Kidney (tissue), 14 donors: ENCODE data around the gene ERAP2. TPM values are rescaled to one million over a fixed set of nuclear protein-coding genes. Genes with fewer than 3 reads are reported as not detected.

Experiments used
- DNase-seq, 5 donors: peaks; one replicate each; pipeline ENCODE4 v3.0.0-alpha.2; 2013 to 2020
- FAIRE-seq: peaks from 2 replicates; lab custom pipeline; 2012; peaks lifted over from hg19 to GRCh38; lab: Jason Lieb, UNC
- H3K27ac ChIP-seq, 2 donors: one replicate each; pipeline ENCODE4 v1.7.0; 2013; ENCODE audit warnings: low read depth in 2 of 2, low read length in 2 of 2, inconsistent platforms in 1 of 2
- H3K27me3 ChIP-seq: one replicate; pipeline ENCODE4 v1.7.1; 2013; ENCODE audit warnings: low read length, inconsistent platforms; ENCODE audit not compliant: control insufficient read depth, insufficient read depth
- H3K36me3 ChIP-seq, 3 donors: one replicate each; pipeline versions ENCODE4 v1.7.0 to v1.7.1; 2013; ENCODE audit warnings: low read length in 3 of 3, control low read depth in 1 of 3, inconsistent platforms in 1 of 3; ENCODE audit not compliant: insufficient read depth in 3 of 3, control insufficient read depth in 2 of 3
- H3K4me1 ChIP-seq, 3 donors: one replicate each; pipeline versions ENCODE4 v1.7.0 to v1.7.1; 2013; ENCODE audit warnings: low read length in 3 of 3, inconsistent platforms in 1 of 3, low read depth in 1 of 3; ENCODE audit not compliant: control insufficient read depth in 2 of 3, insufficient read depth in 2 of 3
- H3K4me3 ChIP-seq, 3 donors: one replicate each; pipeline versions ENCODE4 v1.7.0 to v1.8.1; 2013; ENCODE audit warnings: low read length in 3 of 3, control low read depth in 1 of 3, inconsistent platforms in 1 of 3
- H3K9ac ChIP-seq, 3 donors: one replicate each; pipeline versions ENCODE4 v1.7.0 to v1.7.1; 2013; ENCODE audit warnings: low read length in 3 of 3, control low read depth in 1 of 3, inconsistent platforms in 1 of 3
- H3K9me3 ChIP-seq, 3 donors: one replicate each; pipeline versions ENCODE4 v1.7.0 to v1.7.1; 2013; ENCODE audit warnings: low read length in 3 of 3, control low read depth in 1 of 3, inconsistent platforms in 1 of 3; ENCODE audit not compliant: control insufficient read depth in 2 of 3, insufficient read depth in 1 of 3
- intact Hi-C: fragments of 100-400 bp; cut with DNase I; formaldehyde crosslinking; loops from one replicate; pipeline ENCODE4 v1.11.1; 2022
- polyA plus RNA-seq: library from polyadenylated mRNA; stranded (reverse); fragments of 350-450 nt; fragmentation: Illumina TruSeq; extraction: RNeasy Lipid Tissue Mini Kit (QIAGEN cat#74804); gene quantifications from one replicate; pipeline ENCODE4 v1.2.3, GENCODE V29; 2014; ENCODE audit warnings: low read depth, low replicate concordance; ENCODE audit not compliant: insufficient read depth
- total RNA-seq: library from RNA; stranded (reverse); fragmentation: NEBNext Ultra II Directional; extraction: Animal tissue kit (Norgen Biotek cat#: 25700); gene quantifications from one replicate; pipeline ENCODE4 v1.2.1, GENCODE V29; 2021
- TF ChIP-seq, protein P1 (sequence below): IDR thresholded peaks from 3 replicates; pipeline ENCODE4 v1.5.1; 2012; ENCODE audit warnings: mild to moderate bottlenecking, moderate library complexity, borderline replicate concordance; ENCODE audit not compliant: insufficient read depth; ENCODE audit errors: extremely low read depth
- donor health status: control.
- donor health status: control.
- donor health status: control.
- donor health status: control.
- donor health status: control.
- donor health status: DM: yes; HTN: yes; CAD: no.
- donor health status: Normal renal cell carcinoma (clear cell type).

ERAP2 gene
- total and polyA plus RNA-seq, 2 donors from 2014 or later, result 8.2 to 13.8 TPM

GRCh38 chr5:96844481-96844990 is 31.8 kb upstream of the ERAP2 start:
- H3K27ac ChIP-seq, result no peak overlapping the region
- peaks cover 0 to 3% (median 0%) of the 10 kb centered on the region in 3 donors for H3K9me3 ChIP-seq
- H3K9ac ChIP-seq, result no peak overlapping the region
- intact Hi-C loops, result no loop called here
- no peak overlapping the region for H3K4me3 ChIP-seq
- no peaks in the 10 kb centered on the region for H3K36me3 ChIP-seq
- no peaks in the 10 kb centered on the region for H3K27me3 ChIP-seq
- DNase-seq, result no peak
- FAIRE-seq, result no peak
- TF ChIP-seq, protein P1, sequence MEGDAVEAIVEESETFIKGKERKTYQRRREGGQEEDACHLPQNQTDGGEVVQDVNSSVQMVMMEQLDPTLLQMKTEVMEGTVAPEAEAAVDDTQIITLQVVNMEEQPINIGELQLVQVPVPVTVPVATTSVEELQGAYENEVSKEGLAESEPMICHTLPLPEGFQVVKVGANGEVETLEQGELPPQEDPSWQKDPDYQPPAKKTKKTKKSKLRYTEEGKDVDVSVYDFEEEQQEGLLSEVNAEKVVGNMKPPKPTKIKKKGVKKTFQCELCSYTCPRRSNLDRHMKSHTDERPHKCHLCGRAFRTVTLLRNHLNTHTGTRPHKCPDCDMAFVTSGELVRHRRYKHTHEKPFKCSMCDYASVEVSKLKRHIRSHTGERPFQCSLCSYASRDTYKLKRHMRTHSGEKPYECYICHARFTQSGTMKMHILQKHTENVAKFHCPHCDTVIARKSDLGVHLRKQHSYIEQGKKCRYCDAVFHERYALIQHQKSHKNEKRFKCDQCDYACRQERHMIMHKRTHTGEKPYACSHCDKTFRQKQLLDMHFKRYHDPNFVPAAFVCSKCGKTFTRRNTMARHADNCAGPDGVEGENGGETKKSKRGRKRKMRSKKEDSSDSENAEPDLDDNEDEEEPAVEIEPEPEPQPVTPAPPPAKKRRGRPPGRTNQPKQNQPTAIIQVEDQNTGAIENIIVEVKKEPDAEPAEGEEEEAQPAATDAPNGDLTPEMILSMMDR, result no peak
- H3K4me1 ChIP-seq, result peaks cover 0 to 9% (median 0%) of the 10 kb centered on the region in 3 donors

GRCh38 chr5:96851312-96852062 is 24.8 kb upstream of the ERAP2 start:
- intact Hi-C loops, result no loop called here
- Histone ChIP-seq H3K4me3 (no peak overlapping the region), H3K27ac (no peak overlapping the region), H3K4me1 (no peaks in the 10 kb centered on the region), H3K9me3 (peaks cover 0 to 8% (median 0%) of the 10 kb centered on the region in 3 donors), H3K9ac (no peak overlapping the region), H3K36me3 (no peaks in the 10 kb centered on the region), H3K27me3 (no peaks in the 10 kb centered on the region)
- DNase-seq (no peak), FAIRE-seq (no peak)
- TF ChIP-seq, protein P1, result no peak

GRCh38 chr5:96852759-96853158 is 23.5 kb upstream of the ERAP2 start:
- H3K27me3 ChIP-seq, result no peaks in the 10 kb centered on the region
- H3K27ac ChIP-seq, result no peak overlapping the region
- no peaks in the 10 kb centered on the region for H3K36me3 ChIP-seq
- FAIRE-seq (no peak), DNase-seq (no peak)
- peaks cover 0 to 8% (median 0%) of the 10 kb centered on the region in 3 donors for H3K9me3 ChIP-seq
- no peaks in the 10 kb centered on the region for H3K4me1 ChIP-seq
- no peak overlapping the region for H3K4me3 ChIP-seq
- intact Hi-C loops, result no loop called here
- TF ChIP-seq, protein P1, result no peak
- H3K9ac ChIP-seq, result no peak overlapping the region
